ENCODE results near the gene GPR179.

Gene GPR179

DNA sequence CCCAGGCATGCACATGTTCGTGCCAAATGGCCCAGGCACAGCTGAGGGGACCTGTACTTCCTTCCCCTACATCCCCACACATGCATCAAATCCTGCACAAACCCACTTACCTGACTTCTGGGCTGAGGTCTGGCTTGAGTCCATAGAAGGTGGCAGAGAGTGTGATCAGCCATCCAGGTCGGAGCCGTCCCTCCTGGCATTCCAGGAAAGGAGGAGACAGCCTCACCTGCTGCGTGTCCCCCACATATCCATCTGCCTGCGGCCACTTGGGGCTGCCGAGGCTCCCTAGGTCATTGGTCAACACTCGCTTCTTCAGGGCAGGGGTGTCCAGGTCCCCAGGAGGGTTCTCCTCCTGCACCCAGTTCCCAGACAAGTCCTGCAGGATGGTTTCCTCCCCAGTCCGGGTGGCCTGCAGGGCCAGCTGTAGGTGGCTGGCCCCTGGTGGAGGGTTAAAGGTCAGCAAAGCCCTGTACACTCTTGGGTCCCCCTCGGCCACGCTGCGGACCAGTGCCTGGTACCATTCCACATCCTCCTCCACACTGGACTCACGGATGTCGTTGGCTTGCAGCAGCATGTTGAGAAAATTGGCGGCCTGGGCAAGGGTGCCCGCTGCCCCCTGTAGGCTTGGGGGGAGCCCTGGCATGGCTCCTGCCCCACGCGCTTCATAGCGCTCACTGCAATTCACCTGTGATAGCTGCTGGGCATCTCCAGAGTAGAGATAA is 709 bp downstream of the GPR179 start:
- no peak overlapping the region for H3K4me3 ChIP-seq (ENCODE audit: low read depth, low read length)
- TF ChIP-seq, protein P1, sequence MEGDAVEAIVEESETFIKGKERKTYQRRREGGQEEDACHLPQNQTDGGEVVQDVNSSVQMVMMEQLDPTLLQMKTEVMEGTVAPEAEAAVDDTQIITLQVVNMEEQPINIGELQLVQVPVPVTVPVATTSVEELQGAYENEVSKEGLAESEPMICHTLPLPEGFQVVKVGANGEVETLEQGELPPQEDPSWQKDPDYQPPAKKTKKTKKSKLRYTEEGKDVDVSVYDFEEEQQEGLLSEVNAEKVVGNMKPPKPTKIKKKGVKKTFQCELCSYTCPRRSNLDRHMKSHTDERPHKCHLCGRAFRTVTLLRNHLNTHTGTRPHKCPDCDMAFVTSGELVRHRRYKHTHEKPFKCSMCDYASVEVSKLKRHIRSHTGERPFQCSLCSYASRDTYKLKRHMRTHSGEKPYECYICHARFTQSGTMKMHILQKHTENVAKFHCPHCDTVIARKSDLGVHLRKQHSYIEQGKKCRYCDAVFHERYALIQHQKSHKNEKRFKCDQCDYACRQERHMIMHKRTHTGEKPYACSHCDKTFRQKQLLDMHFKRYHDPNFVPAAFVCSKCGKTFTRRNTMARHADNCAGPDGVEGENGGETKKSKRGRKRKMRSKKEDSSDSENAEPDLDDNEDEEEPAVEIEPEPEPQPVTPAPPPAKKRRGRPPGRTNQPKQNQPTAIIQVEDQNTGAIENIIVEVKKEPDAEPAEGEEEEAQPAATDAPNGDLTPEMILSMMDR (IDR thresholded peaks at IDR 0.05; ENCODE audit: low read depth, low read length) = no peak

DNA sequence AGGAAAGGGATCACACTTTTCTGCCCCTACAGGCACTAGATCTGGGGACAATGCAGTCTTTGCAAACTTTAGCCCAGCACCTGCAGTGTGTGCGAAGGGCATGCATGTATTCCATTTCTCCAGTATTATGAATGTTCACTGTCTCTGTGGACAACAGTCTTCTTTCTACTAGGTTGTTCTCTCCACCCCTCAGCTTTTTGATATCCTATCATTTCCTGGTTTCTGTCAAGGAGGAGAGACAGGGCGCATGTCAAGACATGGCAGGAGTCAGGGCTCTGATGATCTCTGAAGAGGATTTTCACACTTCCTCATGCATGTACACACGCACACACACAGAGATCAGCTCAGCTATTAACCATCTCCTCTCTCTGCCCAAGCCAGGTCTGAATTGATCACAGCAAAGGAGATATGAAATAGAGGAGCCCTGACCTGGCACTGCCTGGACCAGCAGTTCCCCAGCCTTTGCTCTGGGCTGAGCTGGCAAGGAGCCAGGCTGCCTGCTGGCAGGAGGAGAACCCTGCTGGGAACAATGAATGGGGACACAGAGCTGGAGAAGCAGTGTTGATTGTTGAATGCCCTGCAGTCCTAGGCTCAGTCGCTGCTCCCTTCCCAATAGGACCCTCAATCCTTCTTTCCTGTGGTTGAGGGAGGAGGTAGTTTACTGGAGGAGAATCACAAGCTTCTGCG is 2.6 kb downstream of the GPR179 start:
- TF ChIP-seq, protein P1 (IDR thresholded peaks at IDR 0.05; ENCODE audit: low read depth, low read length) = no peak
- H3K4me3 ChIP-seq (ENCODE audit: low read depth, low read length) = no peak overlapping the region

DNA sequence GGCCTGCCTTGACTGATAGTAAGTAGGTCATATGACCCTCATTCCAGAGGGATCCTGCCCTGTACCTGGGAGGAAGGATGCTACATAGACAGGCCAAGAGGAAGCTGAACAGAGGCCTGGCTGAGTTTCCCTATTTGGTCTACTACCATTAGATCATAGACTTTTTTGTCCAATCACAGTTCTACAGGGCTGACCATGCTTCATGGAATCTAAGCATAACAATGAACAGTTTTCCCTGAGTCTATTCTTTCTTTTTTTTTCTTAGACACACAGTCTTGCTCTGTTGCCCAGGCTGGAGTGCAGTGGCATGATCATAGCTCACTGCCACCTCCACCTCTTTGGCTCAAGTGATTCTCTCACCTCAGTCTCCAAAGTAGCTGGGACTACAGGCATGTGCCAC is 3.9 kb downstream of the GPR179 start:
- TF ChIP-seq, protein P1 (IDR thresholded peaks at IDR 0.05; ENCODE audit: low read depth, low read length) = no peak

DNA sequence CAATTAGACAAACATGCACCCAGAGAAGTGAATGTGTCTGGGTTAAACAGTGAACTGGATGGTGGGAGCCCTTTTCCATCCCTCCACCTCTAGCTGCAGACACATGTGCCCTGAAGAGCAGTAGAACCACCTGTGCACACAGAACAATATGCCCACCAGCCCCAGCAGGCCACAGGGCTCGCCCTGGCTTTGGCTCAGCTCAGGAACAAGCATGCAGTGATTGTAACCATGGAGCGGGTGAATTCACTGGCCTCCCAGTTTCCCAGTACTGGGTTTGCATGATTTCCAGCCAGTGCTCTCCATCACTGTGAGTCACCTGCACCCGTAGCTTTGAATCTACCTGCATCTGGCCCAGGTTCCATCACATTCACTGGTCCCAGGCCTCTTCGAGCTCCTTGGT is 5.2 kb downstream of the GPR179 start:
- TF ChIP-seq, protein P1 (IDR thresholded peaks at IDR 0.05; ENCODE audit: low read depth, low read length) = no peak
- no peak overlapping the region for H3K4me3 ChIP-seq (ENCODE audit: low read depth, low read length)

More for the DNA sequence above, 3.9 kb downstream of the GPR179 start:
- no peak overlapping the region for H3K4me3 ChIP-seq (ENCODE audit: low read depth, low read length)

DNA sequence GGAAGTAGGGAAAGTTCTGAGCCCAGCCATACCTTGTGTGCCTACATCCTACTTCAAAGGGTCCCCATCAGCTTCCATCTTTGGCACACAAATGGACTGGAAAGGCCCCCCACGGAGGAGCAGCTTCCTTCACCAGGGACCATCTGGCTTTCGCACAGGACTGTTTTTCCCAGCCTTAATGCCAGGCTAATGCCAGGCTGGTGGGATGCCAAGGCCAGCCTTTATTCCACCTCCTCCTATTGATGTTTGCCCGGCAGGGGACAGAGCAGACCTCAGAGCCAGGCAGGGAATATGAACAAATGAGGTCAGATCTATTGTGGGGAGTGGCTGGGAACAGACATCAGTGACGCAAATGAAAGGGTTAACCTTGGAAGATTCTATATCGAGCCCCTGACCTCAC is 5.7 kb downstream of the GPR179 start:
- no peak overlapping the region for H3K4me3 ChIP-seq (ENCODE audit: low read depth, low read length)
- TF ChIP-seq, protein P1 (IDR thresholded peaks at IDR 0.05; ENCODE audit: low read depth, low read length) = no peak

DNA sequence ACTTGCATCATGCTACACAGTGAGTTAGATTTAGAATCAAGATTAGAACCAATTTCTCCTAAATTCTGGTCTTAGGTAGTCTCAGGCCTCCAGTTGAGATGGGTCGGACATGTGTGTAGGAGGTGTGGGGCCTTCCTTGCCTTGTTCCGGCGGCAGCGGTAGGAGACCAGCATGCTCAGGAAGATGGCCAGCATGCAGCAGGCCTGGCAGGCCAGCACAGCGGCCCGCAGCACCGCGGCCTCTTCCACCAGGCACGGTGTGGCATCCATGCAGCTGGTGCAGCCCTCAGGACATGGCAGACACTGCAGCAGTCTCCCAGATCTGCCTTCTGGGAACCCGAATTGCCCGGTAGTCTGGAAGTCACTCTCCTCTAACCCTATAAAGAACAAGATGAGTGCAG is 6.9 kb downstream of the GPR179 start:
- H3K4me3 ChIP-seq (ENCODE audit: low read depth, low read length) = no peak overlapping the region

More for the DNA sequence above, 6.9 kb downstream of the GPR179 start:
- TF ChIP-seq, protein P1 (IDR thresholded peaks at IDR 0.05; ENCODE audit: low read depth, low read length) = no peak
